PC-3 (cell line): Measurements from ENCODE around the gene YPEL3. TPM values are rescaled to one million over a fixed set of nuclear protein-coding genes. Genes with fewer than 3 reads are reported as not detected.

Experiments
- ATAC-seq: fragments of 200-7000 bp; cut with Tn5 transposase; 2 replicates; pipeline ENCODE4 v1.9.1; 2020; ENCODE audit warnings: mild to moderate bottlenecking, moderate library complexity
- BruUV-seq: library from RNA; stranded (reverse); fragments of 400-500 nt; replicated peaks from 2 replicates; lab custom pipeline; 2021; lab: Mats Ljungman, UMichigan
- CTCF ChIA-PET: fragments of 300-600 bp; sonication (Branson Sonifier 250); formaldehyde crosslinking; loops from one replicate; lab custom pipeline; 2022; ENCODE audit warnings: antibody characterized with exemption; lab: Charles Lee
- POLR2A ChIA-PET: fragments of 300-600 bp; sonication (Branson Sonifier 250); formaldehyde crosslinking; loops from one replicate; lab custom pipeline; 2022; ENCODE audit warnings: antibody characterized with exemption; ENCODE audit not compliant: unreplicated experiment; lab: Charles Lee
- DNase-seq: peaks from one replicate; pipeline ENCODE4 v3.0.0-alpha.2; 2015
- H2AFZ ChIP-seq: fragments of 300-600 bp; sonication (generic); 2 replicates; pipeline ENCODE4 v1.6.0; 2016; ENCODE audit warnings: antibody characterized with exemption, low read length
- H3F3A ChIP-seq: fragments of 300-600 bp; sonication (generic); one replicate; pipeline ENCODE4 v1.6.0; 2017; ENCODE audit warnings: antibody characterized with exemption, low read length, control low read depth, mild to moderate bottlenecking; ENCODE audit not compliant: unreplicated experiment
- H3K27ac ChIP-seq: fragments of 300-600 bp; sonication (generic); 2 replicates; pipeline ENCODE4 v1.5.1; 2016; ENCODE audit warnings: mild to moderate bottlenecking, low read length
- H3K27me3 ChIP-seq: fragments of 300-600 bp; sonication (generic); 2 replicates; pipeline ENCODE4 v1.6.1; 2016; ENCODE audit warnings: low read length, mixed read lengths
- H3K36me3 ChIP-seq: fragments of 300-600 bp; sonication (generic); 2 replicates; pipeline ENCODE4 v1.6.1; 2016; ENCODE audit warnings: low read depth, mixed run types, low read length, mixed read lengths
- H3K4me1 ChIP-seq: fragments of 300-600 bp; sonication (generic); 2 replicates; pipeline ENCODE4 v1.5.1; 2016; ENCODE audit warnings: low read length; ENCODE audit not compliant: insufficient read depth
- H3K4me2 ChIP-seq: fragments of 300-600 bp; sonication (generic); 2 replicates; pipeline ENCODE4 v1.6.0; 2016; ENCODE audit warnings: low read length
- H3K4me3 ChIP-seq: fragments of 300-600 bp; sonication (generic); 2 replicates; pipeline ENCODE4 v1.5.1; 2016; ENCODE audit warnings: mild to moderate bottlenecking, low read length, mixed read lengths
- H3K79me2 ChIP-seq: fragments of 300-600 bp; sonication (generic); 2 replicates; pipeline ENCODE4 v1.6.1; 2017; ENCODE audit warnings: low read length, mixed read lengths
- H3K9ac ChIP-seq: fragments of 300-600 bp; sonication (generic); 2 replicates; pipeline ENCODE4 v1.6.0; 2016; ENCODE audit warnings: mild to moderate bottlenecking, low read length
- H3K9me2 ChIP-seq: fragments of 300-600 bp; sonication (generic); replicated peaks from 2 replicates; pipeline ENCODE4 v1.6.1; 2016; ENCODE audit warnings: mixed run types, low read length, mixed read lengths
- H3K9me3 ChIP-seq: fragments of 300-600 bp; sonication (generic); 2 replicates; pipeline ENCODE4 v1.6.1; 2016; ENCODE audit warnings: low read length, mixed read lengths
- H4K20me1 ChIP-seq: fragments of 300-600 bp; sonication (generic); 2 replicates; pipeline ENCODE4 v1.6.1; 2016; ENCODE audit warnings: low read length, mixed read lengths
- CTCF ChIP-seq: fragments of 300-600 bp; sonication (generic); conservative IDR thresholded peaks from 2 replicates; pipeline ENCODE4 v1.5.1; 2017; ENCODE audit warnings: antibody characterized with exemption, low read depth, mild to moderate bottlenecking, low read length
- EZH2 ChIP-seq: fragments of 300-600 bp; sonication (generic); IDR thresholded peaks from one replicate; pipeline ENCODE4 v1.6.1; 2017; ENCODE audit warnings: antibody characterized with exemption, mild to moderate bottlenecking, low read length; ENCODE audit not compliant: unreplicated experiment
- EZH2phosphoT487 ChIP-seq: fragments of 300-600 bp; sonication (generic); IDR thresholded peaks from 2 replicates; pipeline ENCODE4 v1.6.1; 2018; ENCODE audit warnings: mild to moderate bottlenecking, antibody characterized with exemption, low read length, borderline replicate concordance
- intact Hi-C: fragments of 100-400 bp; cut with micrococcal nuclease; formaldehyde crosslinking; loops from 2 replicates; pipeline ENCODE4 v1.9.0; 2023
- total RNA-seq: library from RNA; depleted of rRNA; stranded (reverse); fragments of >200 nt; gene quantifications from 2 replicates; pipeline ENCODE4 v1.2.3, GENCODE V29; 2014; rRNA removed

The YPEL3 gene
- total RNA-seq, 1 experiment from 2014 or later = 7.7 TPM

DNA sequence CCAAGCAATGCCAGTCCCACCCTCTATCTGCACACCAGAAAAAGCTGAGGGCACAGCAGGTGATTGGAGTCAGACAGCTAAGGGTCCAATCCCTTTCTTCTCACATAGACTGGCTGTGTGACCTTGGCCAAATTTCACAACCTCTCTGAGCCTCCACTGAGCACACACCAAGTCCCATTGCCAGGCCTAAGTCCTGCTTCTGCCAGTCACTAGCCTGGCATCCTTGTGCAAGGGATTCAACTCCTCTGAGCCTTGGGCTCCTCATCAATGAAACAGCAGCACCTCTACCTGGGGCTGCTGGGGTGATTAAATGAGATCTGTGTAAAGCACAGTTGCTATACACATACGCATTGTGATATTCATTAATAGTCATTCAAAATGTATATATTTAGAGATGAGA, 49.4 kb downstream of the YPEL3 start:
- no peak overlapping the region for H3K9ac ChIP-seq

GRCh38 chr16:30046178-30046577, 49.8 kb downstream of the YPEL3 start:
- H3F3A ChIP-seq = no peaks in the 10 kb centered on the region
- H3K36me3 ChIP-seq = no peaks in the 10 kb centered on the region
- no peak overlapping the region for H3K4me3 ChIP-seq
- H3K9me2 ChIP-seq = no peaks in the 10 kb centered on the region
- intact Hi-C loops = no loop called here
- no peak overlapping the region for H3K4me2 ChIP-seq
- no peak overlapping the region for H3K9ac ChIP-seq
- ChIA-PET POLR2A (no interaction called here), CTCF (no interaction called here)
- H2AFZ ChIP-seq = no peak overlapping the region
- ATAC-seq (no peak), DNase-seq (no peak)
- H3K9me3 ChIP-seq = no peaks in the 10 kb centered on the region
- BruUV-seq = no TSS peak
- no peaks in the 10 kb centered on the region for H4K20me1 ChIP-seq
- no peaks in the 10 kb centered on the region for H3K27me3 ChIP-seq
- no peaks in the 10 kb centered on the region for H3K4me1 ChIP-seq
- H3K27ac ChIP-seq = no peak overlapping the region
- H3K79me2 ChIP-seq = no peaks in the 10 kb centered on the region
- no peak for TF ChIP-seq CTCF
- no peak for TF ChIP-seq EZH2phosphoT487

More for the DNA sequence above, 49.4 kb downstream of the YPEL3 start:
- Histone ChIP-seq H3K36me3 (no peaks in the 10 kb centered on the region), H4K20me1 (no peaks in the 10 kb centered on the region), H3F3A (no peaks in the 10 kb centered on the region), H3K27ac (no peak overlapping the region), H3K4me1 (0 out of 2 replicates have a peak, but pooled peaks cover 1% of the 10 kb centered on the region), H3K27me3 (no peaks in the 10 kb centered on the region), H3K9me3 (no peaks in the 10 kb centered on the region), H3K9me2 (no peaks in the 10 kb centered on the region), H2AFZ (no peak overlapping the region), H3K79me2 (no peaks in the 10 kb centered on the region), H3K4me2 (no peak overlapping the region), H3K4me3 (no peak overlapping the region)
- no peak for DNase-seq
- no TSS peak for BruUV-seq
- no peak for ATAC-seq
- intact Hi-C loops = no loop called here
- ChIA-PET CTCF (no interaction called here), POLR2A (no interaction called here)
- TF ChIP-seq EZH2phosphoT487 = no peak
- no peak for TF ChIP-seq EZH2
- TF ChIP-seq CTCF = no peak

Other genes with a start within 250 kb of the YPEL3 start
- 60.5 and 86.2 TPM in 2 replicates for gene CDIPT, start 233.0 kb downstream of the YPEL3 start, total RNA-seq
- 23.7 and 25.3 TPM in 2 replicates for gene SEZ6L2, start 196.7 kb downstream of the YPEL3 start, total RNA-seq
- gene ASPHD1, start 195.7 kb downstream of the YPEL3 start, total RNA-seq = 2.0 and 3.9 TPM in 2 replicates
- gene KCTD13, start 170.0 kb downstream of the YPEL3 start, total RNA-seq = 8.2 and 30.2 TPM in 2 replicates
- gene TMEM219, start 134.1 kb downstream of the YPEL3 start, total RNA-seq = 53.0 and 60.9 TPM in 2 replicates
- 34.1 and 47.4 TPM in 2 replicates for gene TAOK2, start 122.3 kb downstream of the YPEL3 start, total RNA-seq
- 18.4 and 26.8 TPM in 2 replicates for gene HIRIP3, start 100.6 kb downstream of the YPEL3 start, total RNA-seq
- 60.6 and 70.3 TPM in 2 replicates for gene INO80E, start 100.0 kb downstream of the YPEL3 start, total RNA-seq
- 4.6 and 5.2 TPM in 2 replicates for gene DOC2A, start 85.2 kb downstream of the YPEL3 start, total RNA-seq
- not detected in 2 replicates for gene C16orf92, start 73.0 kb downstream of the YPEL3 start, total RNA-seq
- 0.29 and 0.47 TPM in 2 replicates for gene TLCD3B, start 64.9 kb downstream of the YPEL3 start, total RNA-seq
- gene ALDOA, start 30.5 kb downstream of the YPEL3 start, total RNA-seq = 1,859 and 2,048 TPM in 2 replicates
- 116 and 117 TPM in 2 replicates for gene PPP4C, start 20.2 kb downstream of the YPEL3 start, total RNA-seq
- gene TBX6, start 4.3 kb downstream of the YPEL3 start, total RNA-seq = 0.86 and 1.1 TPM in 2 replicates
- gene GDPD3, start 17.3 kb upstream of the YPEL3 start, total RNA-seq = 2.2 and 3.4 TPM in 2 replicates
- gene MAPK3, start 27.0 kb upstream of the YPEL3 start, total RNA-seq = 31.4 and 34.4 TPM in 2 replicates
- gene CORO1A, start 87.4 kb upstream of the YPEL3 start, total RNA-seq = 8.4 and 10.3 TPM in 2 replicates
- 143 and 162 TPM in 2 replicates for gene BOLA2B, start 97.5 kb upstream of the YPEL3 start, total RNA-seq
- 83.4 and 91.9 TPM in 2 replicates for gene SLX1A, start 97.7 kb upstream of the YPEL3 start, total RNA-seq
- gene SULT1A3, start 103.0 kb upstream of the YPEL3 start, total RNA-seq = 8.5 and 14.6 TPM in 2 replicates
- 0.29 and 4.3 TPM in 2 replicates for gene NPIPB13, start 152.3 kb upstream of the YPEL3 start, total RNA-seq